Vagina (tissue), 2 donors: ENCODE results near the gene LRRC1.

Experiments used
- CTCF ChIP-seq, 3 experiments: fragments of 450-650 bp in 2 of 3; fragments of 200-600 bp in 1 of 3; sonication (generic) in 1 of 3; IDR thresholded peaks; one replicate each; pipeline ENCODE4 v1.5.1; 2017 to 2019; ENCODE audit warnings: antibody characterized with exemption in 3 of 3, mild to moderate bottlenecking in 2 of 3, moderate library complexity in 2 of 3
- POLR2A ChIP-seq, 2 donors: fragments of 450-650 bp; IDR thresholded peaks; one replicate each; pipeline ENCODE4 v1.6.1; 2017; ENCODE audit warnings: antibody characterized with exemption in 2 of 2, mild to moderate bottlenecking in 2 of 2, moderate library complexity in 2 of 2
- POLR2AphosphoS5 ChIP-seq, 2 donors: sonication (generic); formaldehyde crosslinking; IDR thresholded peaks; one replicate each; pipeline ENCODE4 v1.9.0; 2017; ENCODE audit warnings: antibody characterized with exemption in 2 of 2, mild to moderate bottlenecking in 2 of 2, low read depth in 1 of 2; ENCODE audit not compliant: insufficient read depth in 1 of 2

GRCh38 chr6:53845280-53846195 lies 50.7 kb downstream of the LRRC1 start:
- TF ChIP-seq POLR2AphosphoS5 (IDR thresholded peaks at IDR 0.05; ENCODE audit: insufficient read depth in 1 of 2, low read depth in 1 of 2) = no peak
- TF ChIP-seq CTCF (IDR thresholded peaks at IDR 0.05) = no peak
- no peak for TF ChIP-seq POLR2A (IDR thresholded peaks at IDR 0.05)
